Fibroblast of skin of back (primary cell): ENCODE measurements around the gene DBN1. TPM values are rescaled to one million over a fixed set of nuclear protein-coding genes. Genes with fewer than 3 reads are reported as not detected.

Experiments
- DNase-seq: peaks from one replicate; pipeline ENCODE4 v3.0.0-alpha.2; 2013
- polyA plus RNA-seq, 2 experiments: library from polyadenylated mRNA; unstranded; fragments of 120-200 nt; gene quantifications; one replicate each; pipeline ENCODE4 v1.2.1, GENCODE V29; 2013; ENCODE audit not compliant: insufficient read length in 2 of 2

The DBN1 gene
- 331 TPM for polyA plus RNA-seq (2013, experiment 1 of 2; ENCODE audit: insufficient read length)
- 242 TPM for polyA plus RNA-seq (2013, experiment 2 of 2; ENCODE audit: insufficient read length)

DNA sequence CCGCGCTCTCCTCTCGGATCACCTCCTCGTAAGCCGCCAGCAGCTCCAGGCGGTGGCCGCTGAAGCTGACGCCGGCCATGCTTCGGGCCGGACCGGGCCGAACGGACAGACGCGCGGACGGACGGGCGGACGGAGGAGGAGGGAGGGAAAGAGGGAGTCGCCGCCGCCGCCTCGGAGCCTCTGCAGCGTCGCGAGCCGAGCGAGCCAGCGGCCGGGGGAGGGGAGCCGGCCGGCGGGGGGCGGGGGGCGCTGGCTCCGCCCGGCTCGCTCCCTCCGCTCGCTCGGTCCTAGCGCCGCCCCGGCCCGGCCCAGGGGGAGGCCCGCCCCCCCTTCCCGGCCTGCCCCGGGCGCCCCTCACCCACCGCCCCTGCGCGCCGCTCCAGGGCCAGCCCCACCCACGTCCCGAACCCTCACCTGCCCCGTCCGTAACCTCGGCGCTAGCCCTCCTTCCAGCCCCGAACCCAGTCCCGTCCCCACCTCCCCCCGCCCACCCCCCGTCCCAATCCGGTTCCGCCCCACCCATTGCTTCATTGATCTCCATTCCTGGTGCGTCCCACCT is at the start of gene DBN1:
DBN1 (minus strand) TSS at position 192 of the 559 bp plus-strand sequence; CDS start at position 79, 113 bp downstream.
- peak; percentile 74 for DNase-seq

DNA sequence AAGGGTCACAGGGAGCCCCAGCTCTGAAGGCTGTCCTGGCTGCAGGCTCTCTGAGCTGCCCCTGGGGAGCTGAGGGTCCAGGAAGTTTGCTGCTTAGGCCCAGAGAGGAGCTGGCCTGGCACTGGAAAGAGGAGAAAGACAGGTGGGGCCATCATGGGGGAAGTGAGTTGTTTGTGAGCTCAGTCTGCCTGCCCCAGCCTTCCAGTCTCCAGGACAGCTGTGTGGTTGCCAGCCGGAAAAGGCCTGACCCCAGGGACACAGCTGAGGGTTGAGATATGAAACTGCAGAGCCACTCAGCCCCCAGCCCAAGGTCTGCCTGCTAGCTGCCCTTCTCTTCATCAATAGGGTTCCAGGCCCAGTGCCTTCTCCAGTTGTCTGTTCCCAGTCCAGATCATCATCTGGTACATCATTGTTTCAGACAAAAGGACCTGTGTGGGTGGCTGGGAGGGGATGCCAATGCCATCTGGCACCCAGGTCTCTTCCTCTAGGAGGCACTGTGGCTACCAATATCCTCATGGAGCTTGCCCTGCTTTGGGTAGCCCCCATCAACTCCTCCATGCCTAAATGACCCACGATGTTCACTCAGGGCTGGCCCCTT is 47.6 kb upstream of the DBN1 start:
- DNase-seq: no peak

DNA sequence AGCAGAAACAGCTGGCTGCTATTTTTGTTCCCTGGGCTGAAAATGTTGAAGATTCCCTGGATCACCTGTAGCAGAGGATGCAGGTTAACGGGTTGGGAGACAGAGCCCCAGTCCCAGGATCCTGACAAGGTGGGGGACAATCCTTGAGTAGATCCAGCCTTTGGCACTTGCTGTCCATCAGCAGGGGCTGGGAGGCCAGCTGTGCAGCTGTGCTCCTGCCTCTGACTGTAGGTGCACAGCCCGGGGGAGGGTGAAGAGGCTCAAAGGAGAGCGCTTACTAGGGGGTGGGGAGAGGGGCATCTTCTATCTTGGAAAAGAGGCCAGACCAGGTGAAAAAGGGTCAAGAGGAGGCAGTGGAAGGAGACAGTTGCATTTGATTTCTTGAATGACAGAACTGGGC is 46.8 kb upstream of the DBN1 start:
- DNase-seq: no peak

DNA sequence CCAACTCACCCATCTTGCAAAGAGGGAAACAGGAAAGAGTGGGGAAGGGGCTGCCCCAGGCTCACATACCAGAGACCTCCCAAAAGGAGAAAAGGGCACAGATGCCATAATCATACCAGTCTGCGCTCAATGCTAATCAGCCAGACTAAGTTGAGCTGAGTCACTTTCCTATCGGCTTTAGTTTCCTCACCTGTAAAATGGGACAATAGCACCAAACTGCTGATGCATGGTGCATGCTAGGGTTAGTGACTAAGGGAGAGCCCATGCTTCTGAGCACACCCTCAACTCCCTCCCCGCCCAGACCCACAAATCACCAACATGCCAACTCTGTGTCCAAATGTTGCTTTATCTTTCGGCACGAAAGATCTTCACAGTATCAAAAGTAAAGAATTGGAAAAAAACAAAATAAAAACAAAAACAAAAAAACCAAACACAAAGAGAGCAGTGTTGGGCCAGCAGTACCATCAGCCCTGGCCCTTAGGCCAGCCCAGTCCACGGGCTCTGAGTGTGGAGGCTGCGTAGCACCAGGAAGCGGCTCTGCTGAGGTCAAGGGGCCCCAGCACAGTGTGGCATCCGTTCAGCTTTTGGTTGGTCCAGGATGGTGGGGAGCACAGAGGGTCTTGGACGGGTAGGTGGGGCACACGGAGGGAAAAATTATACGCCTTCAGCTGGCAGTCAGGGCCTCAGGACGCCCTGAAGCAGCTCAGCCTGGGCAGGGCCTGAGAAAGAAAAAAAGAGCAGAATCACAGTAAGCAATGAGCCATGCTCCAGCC is 46.2 kb upstream of the DBN1 start:
- no peak for DNase-seq

DNA sequence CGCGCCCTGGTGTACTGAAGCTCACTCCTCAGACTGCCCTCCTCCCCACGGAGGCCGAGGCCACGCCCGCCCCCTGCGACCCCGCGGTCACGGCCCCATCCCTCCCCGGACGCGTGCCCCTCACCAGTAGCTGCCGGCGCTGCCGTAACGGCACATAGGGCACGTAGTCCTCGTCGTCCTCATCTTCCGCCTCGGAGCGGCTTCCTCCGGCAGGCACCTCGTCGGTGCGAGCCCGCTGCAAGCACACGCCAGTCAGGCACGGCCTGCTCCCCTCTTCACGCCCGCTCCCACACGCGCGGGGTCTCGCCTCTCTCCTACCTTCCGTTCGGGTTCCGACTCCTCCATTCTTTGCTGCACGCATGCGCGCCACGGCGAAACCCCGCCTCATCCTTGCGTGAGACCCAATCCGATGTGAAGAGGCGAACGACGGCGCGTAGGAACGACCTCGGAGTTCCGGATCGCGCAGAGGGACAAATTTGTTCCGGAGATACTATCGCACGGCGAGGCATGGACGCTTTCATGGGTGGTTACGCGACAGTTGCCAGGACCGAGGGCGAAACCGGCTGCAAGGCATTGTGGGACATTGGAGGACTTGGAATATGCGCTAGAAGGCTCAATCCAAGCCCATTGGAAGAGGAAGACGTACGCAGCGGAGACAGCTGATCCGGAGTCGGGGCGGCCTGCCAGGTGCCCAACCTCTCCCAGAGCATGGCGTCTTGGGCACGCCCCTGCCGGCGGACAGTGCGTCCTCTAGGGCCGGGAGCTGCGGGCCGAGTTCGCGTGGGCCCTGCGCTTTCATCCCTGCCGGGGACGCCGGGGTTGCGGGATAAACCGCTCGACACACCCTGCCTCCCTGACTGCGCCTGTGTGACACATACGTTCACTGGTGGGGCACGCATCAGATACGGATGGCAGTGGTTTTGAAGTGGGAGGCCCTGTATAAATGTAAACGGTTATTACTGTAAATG is 43.5 kb upstream of the DBN1 start, which contains the start of gene DDX41:
DDX41 (minus strand) TSS at position 361 of the 968 bp plus-strand sequence; CDS start at position 345, 16 bp downstream.
- peak; percentile 99 for DNase-seq

DNA sequence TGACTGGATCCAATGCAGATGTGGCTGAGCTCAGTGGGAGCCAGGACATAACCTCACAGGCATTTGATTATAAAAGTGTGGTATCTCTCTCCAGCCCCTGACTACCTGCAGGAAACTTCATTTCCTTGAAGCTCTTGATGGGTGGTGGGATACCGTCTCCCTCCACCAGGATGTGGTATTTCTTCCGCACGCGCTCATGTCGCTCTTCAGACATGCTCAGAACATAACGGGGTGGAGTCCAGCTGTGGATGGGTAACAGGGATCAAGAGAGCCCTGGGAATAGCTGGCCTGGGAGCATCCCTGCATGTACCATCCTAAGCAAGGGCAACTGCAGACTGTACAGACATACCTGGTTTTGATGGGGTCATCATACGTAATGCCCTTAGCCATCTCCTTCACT is 42.1 kb upstream of the DBN1 start:
- no peak for DNase-seq

DNA sequence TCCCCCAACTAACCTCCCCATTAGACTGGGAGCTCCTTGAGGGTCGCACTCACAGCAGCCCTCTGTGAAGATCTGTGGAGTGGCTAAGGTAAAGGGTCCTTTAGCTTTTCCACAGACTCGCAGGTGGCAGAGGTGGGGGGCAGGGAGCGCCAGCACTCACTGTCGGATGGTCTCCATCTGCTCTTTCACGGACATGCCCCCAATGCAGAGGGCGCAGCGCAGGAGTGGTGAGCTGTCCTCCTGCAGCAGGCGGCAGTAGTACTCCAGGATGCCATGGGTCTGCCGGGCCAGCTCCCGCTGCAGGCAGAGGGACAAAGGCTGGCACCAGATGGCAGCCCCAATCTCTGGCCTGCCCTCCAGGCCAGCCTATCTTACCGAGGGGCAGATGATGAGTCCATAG is 41.1 kb upstream of the DBN1 start:
- DNase-seq: no peak

DNA sequence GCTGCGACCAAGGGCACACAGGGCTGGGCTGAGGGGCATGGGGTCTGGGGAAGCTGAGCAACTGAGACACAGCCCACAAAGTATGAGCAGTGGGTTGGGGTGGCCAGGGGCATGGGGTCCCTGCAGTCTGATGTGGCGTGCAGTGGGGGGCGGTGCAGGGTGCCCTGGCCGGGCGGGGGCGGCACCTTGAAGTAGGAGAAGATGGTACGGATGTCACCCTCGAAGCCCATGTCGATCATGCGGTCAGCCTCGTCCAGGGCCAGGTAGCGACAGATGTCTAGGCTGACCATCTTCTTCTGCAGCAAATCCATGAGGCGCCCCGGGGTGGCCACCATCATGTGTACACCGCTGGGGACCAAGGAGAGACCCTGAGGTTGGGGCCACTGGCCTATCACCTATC is 40.1 kb upstream of the DBN1 start:
- DNase-seq: no peak

DNA sequence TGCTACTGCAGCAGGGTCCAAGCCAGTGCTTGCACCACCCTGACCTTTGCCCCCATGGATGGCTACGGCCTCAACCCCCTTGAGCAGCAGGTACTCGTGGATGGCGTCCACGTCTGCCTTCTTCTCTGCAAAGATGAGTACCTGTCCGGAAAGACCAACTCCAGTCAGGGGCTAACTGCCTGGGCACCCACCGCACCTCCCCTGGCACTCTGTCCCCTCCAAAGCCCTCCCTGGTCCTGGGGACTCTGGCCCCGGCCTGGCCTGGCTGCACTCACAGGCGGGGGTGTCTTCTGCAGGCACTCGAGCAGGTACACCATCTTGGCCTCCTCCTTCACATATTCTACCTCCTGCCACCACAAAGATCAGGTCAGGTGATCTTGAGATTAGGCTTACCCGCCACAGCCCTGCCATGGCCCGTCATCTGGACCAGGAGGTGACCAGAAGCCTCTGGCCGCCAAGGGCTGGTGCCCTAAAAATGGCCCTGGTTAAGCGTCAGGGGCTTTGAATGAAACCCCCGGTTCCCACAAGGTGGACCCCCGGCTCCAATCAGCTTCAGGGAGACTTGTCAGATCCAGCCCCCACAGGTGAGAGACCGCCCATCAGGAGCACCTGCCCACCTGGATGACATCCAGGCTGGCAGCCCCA is 39.4 kb upstream of the DBN1 start:
- DNase-seq: no peak

DNA sequence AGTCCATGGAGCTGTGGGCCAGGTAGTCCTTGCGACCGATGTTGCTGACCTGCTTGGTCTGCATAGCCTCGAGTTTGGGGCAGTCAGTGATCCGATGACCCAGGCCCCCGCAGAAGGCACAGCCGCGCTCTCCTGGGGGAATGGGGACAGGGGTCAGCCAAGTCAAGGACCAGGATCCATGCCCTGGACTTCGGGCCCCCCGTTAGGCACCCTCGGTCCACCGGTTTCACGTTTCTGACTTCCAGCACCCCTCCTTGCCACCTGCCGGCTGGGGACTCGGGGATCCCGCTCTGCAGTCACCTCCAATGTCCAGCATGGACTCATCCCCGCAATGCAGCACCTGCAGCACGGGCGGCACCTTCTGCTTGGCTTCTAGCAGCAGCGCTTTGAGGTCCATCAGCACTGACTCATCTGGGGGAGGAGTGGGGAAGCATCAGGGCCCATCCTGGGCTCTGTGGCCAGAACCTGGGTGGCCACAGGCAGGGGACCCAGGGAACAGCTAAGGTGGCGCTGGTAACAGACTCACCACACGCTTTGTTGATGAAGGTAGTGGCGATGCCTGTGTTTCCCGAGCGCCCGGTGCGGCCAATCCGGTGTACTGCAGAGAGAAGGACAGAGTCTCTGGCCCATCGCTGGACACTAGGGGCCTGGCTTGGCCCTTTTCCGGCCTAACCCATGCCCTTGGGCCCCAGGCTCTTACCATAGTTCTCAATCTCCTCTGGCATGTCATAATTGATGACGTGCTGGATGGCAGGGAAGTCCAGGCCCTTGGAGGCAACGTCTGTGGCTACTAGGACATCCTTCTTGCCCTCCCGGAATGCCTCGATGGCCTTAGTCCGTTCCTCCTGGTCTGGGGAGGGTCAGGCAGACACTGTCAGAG is 38.6 kb upstream of the DBN1 start:
- no peak for DNase-seq

DNA sequence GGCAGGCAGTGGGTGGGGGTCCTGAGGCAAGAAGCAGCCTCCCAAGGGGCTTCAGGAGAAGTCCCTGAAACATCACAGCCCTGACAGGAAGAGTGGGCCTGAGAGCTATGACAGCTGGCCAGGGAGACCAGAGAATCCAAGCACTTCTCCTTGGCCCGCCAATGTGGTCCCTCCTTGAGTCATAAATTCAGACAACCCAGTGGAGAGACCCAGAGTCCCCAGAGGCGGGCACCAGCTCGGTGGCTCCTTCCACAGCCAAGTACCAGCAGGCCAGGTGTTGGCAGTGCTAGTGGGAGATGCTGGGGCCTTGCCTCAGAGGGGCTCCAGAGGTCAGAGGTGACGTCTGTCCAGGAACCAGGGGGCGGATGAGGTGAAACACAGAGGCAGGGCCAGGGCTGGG is 37.7 kb upstream of the DBN1 start:
- no peak for DNase-seq

DNA sequence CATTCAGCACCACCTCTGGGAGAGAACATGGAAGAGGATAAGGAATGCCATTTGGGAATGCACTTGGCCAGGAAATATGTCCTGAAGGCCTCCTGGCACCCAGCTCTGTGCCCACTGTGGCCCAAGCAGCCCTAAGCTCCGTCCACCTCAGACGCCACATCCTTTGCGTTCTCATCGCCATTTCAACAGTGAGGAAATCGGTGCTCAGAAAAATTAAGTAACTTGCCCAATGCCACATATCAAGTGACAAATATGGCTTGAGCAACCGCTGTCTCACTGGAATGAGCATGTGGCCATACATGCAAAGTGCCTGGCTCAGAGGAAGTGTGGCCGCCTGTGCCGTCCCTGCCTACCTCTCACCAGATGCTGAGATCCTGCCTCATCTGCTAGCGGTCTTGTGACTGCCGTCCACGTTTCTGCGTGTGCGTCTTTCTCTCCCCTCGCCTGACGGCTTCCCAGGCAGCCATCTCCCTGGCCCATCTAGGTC is 37.2 kb upstream of the DBN1 start:
- no peak for DNase-seq

DNA sequence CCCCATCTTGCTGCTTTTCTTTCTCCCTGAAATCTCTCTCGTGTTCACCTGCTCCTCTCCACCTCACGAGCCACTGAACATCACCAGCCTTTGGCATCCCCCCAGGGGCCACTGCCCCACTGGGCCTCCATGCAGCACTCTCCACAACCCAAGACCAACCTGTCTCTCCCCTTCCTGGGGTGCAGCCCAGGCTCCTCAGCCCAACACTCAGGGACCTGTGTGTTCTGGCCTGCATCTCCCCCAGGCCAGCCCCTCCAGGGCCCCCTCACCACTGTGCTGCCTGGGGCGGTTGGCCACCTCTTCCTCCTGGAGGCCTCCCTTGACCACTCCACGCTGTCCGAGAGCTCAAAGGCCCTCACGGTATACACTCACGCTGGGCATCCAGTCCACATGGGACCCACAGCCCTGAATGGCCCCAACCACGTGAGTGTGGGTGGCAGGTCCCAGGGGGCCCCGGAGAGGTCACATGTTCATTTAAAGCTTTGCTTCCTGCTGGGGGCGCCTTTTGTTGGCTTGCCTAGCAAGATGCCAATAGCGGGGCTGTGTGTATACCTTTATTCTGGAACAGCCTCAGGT is 36.6 kb upstream of the DBN1 start:
- DNase-seq: no peak

DNA sequence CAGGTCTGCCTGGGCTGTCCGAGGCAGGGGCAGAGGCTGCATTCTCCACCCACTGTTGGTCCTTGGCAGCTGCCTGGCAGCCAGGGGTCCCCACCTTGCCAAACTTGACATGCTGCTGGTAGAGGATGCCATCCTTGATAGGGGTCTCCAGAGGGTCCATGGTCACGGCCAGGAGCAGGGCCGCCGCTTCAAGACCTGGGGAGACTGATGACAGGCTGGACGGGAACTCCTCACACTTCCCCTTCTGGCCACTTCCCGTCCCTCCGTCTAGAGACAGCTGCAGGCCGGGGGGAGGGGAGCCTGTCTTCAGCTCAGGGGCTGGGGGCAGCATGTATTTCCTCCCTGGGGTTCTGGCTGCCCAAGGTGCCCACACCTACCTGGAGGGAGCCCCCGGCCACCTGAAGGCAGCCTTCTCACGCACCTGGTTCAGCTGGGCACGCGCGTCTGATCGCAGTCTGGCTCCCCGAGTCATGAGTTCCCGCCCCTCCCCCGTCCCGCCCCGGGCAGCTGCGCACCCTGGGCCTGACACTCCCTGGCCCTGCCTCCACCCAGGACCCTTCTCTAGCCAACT is 36.0 kb upstream of the DBN1 start, which contains the start of gene DOK3:
DOK3 (minus strand) TSS at position 446 of the 571 bp plus-strand sequence; CDS start at position 160, 286 bp downstream.
- no peak for DNase-seq

DNA sequence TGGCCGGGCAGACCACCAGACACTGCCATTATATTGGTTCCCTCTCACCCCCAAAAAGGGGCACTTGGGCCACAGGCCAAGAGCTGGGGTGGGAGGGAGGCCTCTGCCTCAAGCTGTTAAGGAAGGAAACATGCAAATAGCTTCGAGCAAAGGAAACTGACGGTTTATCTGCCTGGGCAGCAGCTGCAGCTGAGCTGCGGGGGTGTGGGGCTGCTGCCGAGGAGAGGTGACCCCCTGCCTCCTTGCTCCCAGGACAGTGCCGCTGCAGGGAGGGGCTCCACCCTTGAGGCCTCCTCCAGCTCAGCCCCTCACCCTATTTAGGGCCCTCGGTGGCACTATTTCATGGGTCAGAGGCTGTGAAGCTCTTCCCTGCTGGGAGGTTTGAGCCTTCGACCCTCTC is 35.4 kb upstream of the DBN1 start:
- no peak for DNase-seq

DNA sequence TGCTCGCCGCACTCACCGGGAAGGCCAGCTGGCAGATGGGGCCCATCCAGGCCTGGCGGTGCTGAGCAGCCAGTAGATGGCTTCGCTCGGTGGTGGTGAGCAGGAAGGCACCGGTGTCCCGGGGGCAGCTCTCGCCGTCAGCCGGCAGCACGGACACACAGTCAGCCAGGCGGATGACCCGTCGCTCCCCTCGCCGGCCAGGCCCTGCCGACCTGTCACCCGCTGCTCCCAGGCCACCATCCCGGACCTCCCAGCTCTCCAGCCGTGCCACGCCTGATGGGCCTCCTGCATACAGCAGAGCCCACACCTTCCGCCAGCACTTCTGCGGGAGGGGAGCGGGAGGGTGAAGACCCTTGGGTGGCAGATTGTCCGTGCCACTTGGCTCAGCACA is 34.8 kb upstream of the DBN1 start:
- DNase-seq: no peak

DNA sequence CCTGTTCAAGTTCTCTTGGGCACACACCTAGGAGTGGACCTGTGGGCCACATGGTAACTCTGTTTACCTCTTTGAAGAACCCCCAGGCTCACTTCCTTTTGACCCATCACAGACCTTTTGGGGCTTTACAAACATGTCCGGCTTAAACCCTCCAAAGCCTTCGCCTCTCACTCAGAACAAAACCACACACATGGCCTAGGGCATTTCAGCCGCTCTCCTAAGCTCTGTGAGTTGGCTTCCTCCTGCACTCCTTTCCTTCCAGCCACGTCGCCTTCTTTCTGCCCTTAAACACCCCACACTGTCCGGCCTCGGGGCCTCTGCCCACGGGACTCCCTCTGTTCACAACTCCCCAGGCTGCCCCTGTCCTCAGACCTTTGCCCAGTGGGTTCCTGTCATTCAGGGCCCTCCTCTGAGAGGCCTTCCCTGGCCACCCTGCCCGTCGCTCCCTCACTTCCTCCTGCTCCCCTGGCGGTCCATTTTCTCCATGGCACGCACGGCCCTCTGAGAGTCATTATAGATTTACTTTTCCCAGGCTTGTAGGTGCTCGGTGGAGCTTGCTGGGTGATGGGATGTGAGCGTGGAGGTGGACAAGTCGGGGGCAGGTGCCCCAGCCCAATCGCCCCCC is 34.3 kb upstream of the DBN1 start:
- DNase-seq: no peak

DNA sequence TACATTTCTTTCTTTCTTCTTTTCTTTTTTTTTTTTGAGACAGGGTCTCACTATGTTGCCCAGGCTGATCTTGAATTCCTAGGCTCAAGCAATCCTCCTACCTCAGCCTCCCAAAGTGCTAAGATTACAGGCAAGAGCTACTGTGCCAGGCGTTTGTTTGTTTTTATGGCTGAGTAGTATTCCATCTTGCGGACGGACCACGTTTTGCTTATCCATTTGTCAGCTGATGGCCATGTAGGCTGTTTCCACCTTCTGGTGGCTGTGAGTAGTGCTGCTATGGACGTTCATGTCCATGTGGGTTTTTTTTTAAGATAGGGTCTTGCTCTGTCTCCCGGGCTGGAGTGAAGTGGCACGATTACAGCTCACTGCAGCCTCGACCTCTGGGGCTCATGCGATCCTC is 33.7 kb upstream of the DBN1 start:
- no peak for DNase-seq

DNA sequence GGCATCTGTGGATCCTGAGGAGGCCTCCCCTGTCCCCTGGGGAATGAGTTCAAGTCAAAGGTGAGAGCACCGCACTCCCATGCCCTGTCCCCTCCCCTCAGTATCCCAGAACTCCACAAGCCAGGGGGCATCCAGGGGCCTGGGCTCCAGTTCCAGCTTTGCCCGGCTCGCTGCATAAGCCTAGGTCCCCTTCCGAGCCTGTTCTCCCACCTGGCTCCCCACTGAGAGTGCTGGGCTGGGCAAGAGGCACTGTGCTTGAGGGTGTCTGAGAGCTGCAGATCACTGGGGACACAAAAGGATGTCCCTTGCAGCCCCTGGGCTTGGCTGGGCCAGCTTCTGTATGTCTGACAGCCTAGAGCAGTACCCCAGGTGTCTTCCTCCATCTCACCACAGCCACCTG is 31.6 kb upstream of the DBN1 start:
- DNase-seq: no peak
